Esophagus mucosa (tissue), 1 donor: ENCODE measurements around the gene PCDH18. TPM values are rescaled to one million over a fixed set of nuclear protein-coding genes. Genes with fewer than 3 reads are reported as not detected.
"Not testable (repeated sequence)": the region's sequence is repeated elsewhere in the genome, so short reads cannot be mapped to it uniquely, and the experiment has no call there.

Experiments
- ATAC-seq: fragments of 200-7000 bp; cut with Tn5 transposase; one replicate; pipeline ENCODE4 v1.9.1; 2020
- total RNA-seq: library from RNA; stranded (reverse); gene quantifications from one replicate; pipeline ENCODE4 v1.2.4, GENCODE V29; 2023
- donor health status: DM: yes; HTN: yes; CAD: no.

PCDH18 gene
- 2.8 TPM for total RNA-seq

GRCh38 chr4:137531986-137532868, at the start of gene PCDH18:
Gene PCDH18, minus strand, starts transcription at chr4:137532494. Its CDS starts 406 bp downstream, at chr4:137532088.
- peak; percentile 82 for ATAC-seq

GRCh38 chr4:137576446-137576845, 44.2 kb upstream of the PCDH18 start:
- ATAC-seq: no peak

GRCh38 chr4:137572647-137573046, 40.4 kb upstream of the PCDH18 start:
- ATAC-seq: no peak

- ATAC-seq: no peak
These were observed 39.9 kb upstream of the PCDH18 start for GRCh38 chr4:137572163-137572562.

GRCh38 chr4:137559801-137560200, 27.5 kb upstream of the PCDH18 start:
- no peak for ATAC-seq

- ATAC-seq: no peak
These were observed 26.7 kb upstream of the PCDH18 start for GRCh38 chr4:137558951-137559350.

GRCh38 chr4:137545461-137545861, 13.2 kb upstream of the PCDH18 start:
- no peak for ATAC-seq

GRCh38 chr4:137543648-137544047, 11.4 kb upstream of the PCDH18 start:
- ATAC-seq: no peak

GRCh38 chr4:137543198-137543597, 10.9 kb upstream of the PCDH18 start:
- ATAC-seq: no peak

- ATAC-seq: no peak
These were observed 9.8 kb upstream of the PCDH18 start for GRCh38 chr4:137541876-137542646.

GRCh38 chr4:137541181-137541580, 8.9 kb upstream of the PCDH18 start:
- ATAC-seq: no peak

GRCh38 chr4:137540356-137540755, 8.1 kb upstream of the PCDH18 start:
- no peak for ATAC-seq

GRCh38 chr4:137538526-137538925, 6.2 kb upstream of the PCDH18 start:
- no peak for ATAC-seq

- not testable (repeated sequence) for ATAC-seq
These were observed 5.5 kb upstream of the PCDH18 start for GRCh38 chr4:137537807-137538206.

- no peak for ATAC-seq
These were observed 4.7 kb upstream of the PCDH18 start for GRCh38 chr4:137536789-137537561.

- ATAC-seq: no peak
These were observed 3.4 kb upstream of the PCDH18 start for GRCh38 chr4:137535718-137536117.

- ATAC-seq: no peak
These were observed 2.2 kb upstream of the PCDH18 start for GRCh38 chr4:137534516-137534915.

- ATAC-seq: no peak
These were observed 1.6 kb upstream of the PCDH18 start for GRCh38 chr4:137533855-137534254.

GRCh38 chr4:137532869-137533236, 559 bp upstream of the PCDH18 start:
- ATAC-seq: no peak

- no peak for ATAC-seq
These were observed 917 bp downstream of the PCDH18 start for GRCh38 chr4:137531168-137531985.

- no peak for ATAC-seq
These were observed 2.1 kb downstream of the PCDH18 start for GRCh38 chr4:137530176-137530575.

- ATAC-seq: no peak
These were observed 2.9 kb downstream of the PCDH18 start for GRCh38 chr4:137529432-137529831.
